H7 (cell line): ENCODE measurements around the gene CFAP157. TPM values are rescaled to one million over a fixed set of nuclear protein-coding genes. Genes with fewer than 3 reads are reported as not detected.

Experiments
- DNase-seq: peaks from one replicate; pipeline ENCODE4 v3.0.0; 2012
- H3K27me3 ChIP-seq: 2 replicates; pipeline ENCODE4 v1.6.0; 2011; ENCODE audit warnings: mild to moderate bottlenecking, low read length; ENCODE audit not compliant: control insufficient read depth, insufficient read depth
- H3K36me3 ChIP-seq: replicated peaks from 2 replicates; pipeline ENCODE4 v1.5.1; 2011; ENCODE audit warnings: low read length; ENCODE audit not compliant: control insufficient read depth, insufficient read depth
- H3K4me3 ChIP-seq: 2 replicates; pipeline ENCODE4 v1.5.1; 2011; ENCODE audit warnings: low read depth, mild to moderate bottlenecking, control low read depth, low read length, moderate library complexity; ENCODE audit not compliant: insufficient read depth
- total RNA-seq: library from RNA; depleted of rRNA; stranded (reverse); fragments of >200 nt; shearing (Covaris generic); gene quantifications from 2 replicates; pipeline ENCODE4 v1.2.3, GENCODE V29; 2014

CFAP157 gene
- total RNA-seq, 1 experiment from 2014 or later = not detected

GRCh38 chr9:127730799-127731410, 24.1 kb downstream of the CFAP157 start:
- H3K27me3 ChIP-seq = no peaks in the 10 kb centered on the region
- H3K36me3 ChIP-seq = no peaks in the 10 kb centered on the region
- H3K4me3 ChIP-seq = no peak overlapping the region
- no peak for DNase-seq

GRCh38 chr9:127731938-127732337, 25.1 kb downstream of the CFAP157 start:
- no peak overlapping the region for H3K4me3 ChIP-seq

GRCh38 chr9:127732444-127732843, 25.7 kb downstream of the CFAP157 start:
- no peak for DNase-seq
- Histone ChIP-seq H3K27me3 (no peaks in the 10 kb centered on the region; the same call in 1 of the 2 replicates), H3K36me3 (no peaks in the 10 kb centered on the region), H3K4me3 (no peak overlapping the region)

More at GRCh38 chr9:127731938-127732337, 25.1 kb downstream of the CFAP157 start:
- H3K27me3 ChIP-seq = no peaks in the 10 kb centered on the region
- DNase-seq = no peak
- no peaks in the 10 kb centered on the region for H3K36me3 ChIP-seq

- H3K4me3 ChIP-seq = no peak overlapping the region
- no peak for DNase-seq
- no peaks in the 10 kb centered on the region for H3K36me3 ChIP-seq
- H3K27me3 ChIP-seq = no peaks in the 10 kb centered on the region; the same call in 1 of the 2 replicates
Observed at GRCh38 chr9:127733614-127734013, 26.8 kb downstream of the CFAP157 start.

- Histone ChIP-seq H3K36me3 (no peaks in the 10 kb centered on the region), H3K4me3 (0 out of 2 replicates have a peak overlapping the region, but pooled peaks have one; percentile 65), H3K27me3 (no peaks in the 10 kb centered on the region; the same call in 1 of the 2 replicates)
- DNase-seq = no peak
Observed at GRCh38 chr9:127734247-127734746, 27.5 kb downstream of the CFAP157 start.

GRCh38 chr9:127734747-127735529, 28.1 kb downstream of the CFAP157 start, which contains the start of gene TOR2A:
TSS of gene TOR2A (minus strand) at chr9:127735294. CDS start at chr9:127735270, 24 bp downstream.
- peak; percentile 98 for DNase-seq
- H3K27me3 ChIP-seq = peaks cover under 1% of the 10 kb centered on the region; the same call in 1 of the 2 replicates
- H3K4me3 ChIP-seq = peak within 1 kb of the TSS; percentile 65
- no peaks in the 10 kb centered on the region for H3K36me3 ChIP-seq

- Histone ChIP-seq H3K36me3 (no peaks in the 10 kb centered on the region), H3K4me3 (no peak overlapping the region), H3K27me3 (peaks cover 2% of the 10 kb centered on the region; the same call in 1 of the 2 replicates)
- no peak for DNase-seq
Observed at GRCh38 chr9:127735530-127736185, 28.9 kb downstream of the CFAP157 start.

- no peak for DNase-seq
- H3K27me3 ChIP-seq = peaks cover 6% of the 10 kb centered on the region; the same call in 1 of the 2 replicates
- H3K4me3 ChIP-seq = no peak overlapping the region
- no peaks in the 10 kb centered on the region for H3K36me3 ChIP-seq
Observed at GRCh38 chr9:127738666-127739065, 31.9 kb downstream of the CFAP157 start.

- Histone ChIP-seq H3K36me3 (no peaks in the 10 kb centered on the region), H3K27me3 (peaks cover 6% of the 10 kb centered on the region; the same call in 1 of the 2 replicates), H3K4me3 (no peak overlapping the region)
- DNase-seq = no peak
Observed at GRCh38 chr9:127739614-127740330, 33.0 kb downstream of the CFAP157 start.

- peak; percentile 98 for DNase-seq
- Histone ChIP-seq H3K36me3 (no peaks in the 10 kb centered on the region), H3K4me3 (peak overlapping the region; percentile 44), H3K27me3 (peaks cover 6% of the 10 kb centered on the region; the same call in 1 of the 2 replicates)
Observed at GRCh38 chr9:127741831-127742434, 35.1 kb downstream of the CFAP157 start.

GRCh38 chr9:127742435-127743088, 35.8 kb downstream of the CFAP157 start:
- peak overlapping the region; percentile 44 for H3K4me3 ChIP-seq
- peak; percentile 99 for DNase-seq
- peaks cover 6% of the 10 kb centered on the region; the same call in 1 of the 2 replicates for H3K27me3 ChIP-seq
- no peaks in the 10 kb centered on the region for H3K36me3 ChIP-seq

GRCh38 chr9:127744398-127745110, 37.8 kb downstream of the CFAP157 start:
- peaks cover 8% of the 10 kb centered on the region; the same call in 1 of the 2 replicates for H3K27me3 ChIP-seq
- peaks cover 5% of the 10 kb centered on the region for H3K36me3 ChIP-seq
- H3K4me3 ChIP-seq = no peak overlapping the region
- no peak for DNase-seq
